Lung (tissue), 16 donors: ENCODE data around the gene MSH4. TPM values are rescaled to one million over a fixed set of nuclear protein-coding genes. Genes with fewer than 3 reads are reported as not detected.
A peak's percentile ranks its signal among the peaks of the same experiment; 100 is the strongest.
"Not testable (repeated sequence)": the region's sequence is repeated elsewhere in the genome, so short reads cannot be mapped to it uniquely, and the experiment has no call there.

ENCODE experiments used
- ATAC-seq: fragments of 200-7000 bp; cut with Tn5 transposase; one replicate; pipeline ENCODE4 v1.9.1; 2020; ENCODE audit warnings: moderate number of reproducible peaks; ENCODE audit not compliant: insufficient read depth, low FRiP score
- DNase-seq, 3 donors: peaks; one replicate each; pipeline ENCODE4 v3.0.0-alpha.2; 2013 to 2017
- H3K27ac ChIP-seq, 2 donors: one replicate each; pipeline ENCODE4 v1.5.1; 2013; ENCODE audit warnings: mild to moderate bottlenecking in 2 of 2, moderate library complexity in 2 of 2, control low read depth in 1 of 2, inconsistent platforms in 1 of 2, low read depth in 1 of 2, low read length in 1 of 2
- H3K27me3 ChIP-seq, 3 donors: one replicate each; pipeline ENCODE4 v1.5.1; 2013; ENCODE audit warnings: low read length in 2 of 3; ENCODE audit not compliant: control insufficient read depth in 3 of 3, insufficient read depth in 3 of 3
- H3K36me3 ChIP-seq, 4 donors: one replicate each; pipeline ENCODE4 v1.5.1; 2013; ENCODE audit warnings: low read length in 4 of 4, mild to moderate bottlenecking in 1 of 4, moderate library complexity in 1 of 4; ENCODE audit not compliant: control insufficient read depth in 4 of 4, insufficient read depth in 4 of 4
- H3K4me1 ChIP-seq, 5 donors: one replicate each; pipeline ENCODE4 v1.5.1; 2013; ENCODE audit warnings: low read length in 5 of 5, mild to moderate bottlenecking in 2 of 5, moderate library complexity in 1 of 5; ENCODE audit not compliant: control insufficient read depth in 5 of 5, insufficient read depth in 5 of 5
- H3K4me3 ChIP-seq: one replicate; pipeline ENCODE4 v1.5.1; 2013; ENCODE audit warnings: mild to moderate bottlenecking, control low read depth, moderate library complexity
- H3K9ac ChIP-seq, 2 donors: one replicate each; pipeline ENCODE4 v1.5.1; 2013; ENCODE audit warnings: low read length in 2 of 2, control low read depth in 1 of 2; ENCODE audit not compliant: insufficient read depth in 1 of 2
- H3K9me3 ChIP-seq, 4 donors: one replicate each; pipeline ENCODE4 v1.5.1; 2013; ENCODE audit warnings: low read length in 3 of 4, mild to moderate bottlenecking in 1 of 4, moderate library complexity in 1 of 4; ENCODE audit not compliant: control insufficient read depth in 4 of 4, insufficient read depth in 3 of 4
- WGBS, 2 donors: extraction: QIAGEN DNeasy Blood & Tissue Kit; methylation state at CpG; one replicate each; pipeline ENCODE4 v1.1.7; 2013; 5-methylcytosine and 5-hydroxymethylcytosine counted together
- long read RNA-seq, 5 donors: transcript quantifications; one replicate each; lab custom pipeline, GENCODE V29; 2026
- polyA plus RNA-seq, 2 donors: library from polyadenylated mRNA; stranded (reverse); fragments of 200-250 nt; gene quantifications; one replicate each; pipeline ENCODE4 v1.2.1, GENCODE V29; 2013
- total RNA-seq, 2 donors: library from RNA; depleted of rRNA in 1 of 2; stranded (reverse); fragments of >200 nt in 1 of 2; gene quantifications; one replicate each; pipeline ENCODE4 v1.2.1, GENCODE V29; 2014 to 2021
- TF ChIP-seq, protein P1 (sequence below): IDR thresholded peaks from 2 replicates; pipeline ENCODE4 v1.5.1; 2012; ENCODE audit warnings: mild to moderate bottlenecking; ENCODE audit errors: control extremely low read depth, extremely low read depth
- donor health status: control.
- donor health status: control.
- donor health status: Bipolar disorder and iron deficiency.
- donor health status: healthy.
- donor health status: DM: yes; HTN: yes; CAD: no.

MSH4 gene
- total RNA-seq (under 1 TPM; 0.34 to 0.40 TPM), polyA plus RNA-seq (under 1 TPM; 0.13 to 0.37 TPM)
- long read RNA-seq, donor 1, result 0 reads
- long read RNA-seq, donor 2, result 0 reads
- long read RNA-seq, donor 3, result 0 reads
- long read RNA-seq, donor 4, result 0 reads
- long read RNA-seq, donor 5, result 0 reads

DNA sequence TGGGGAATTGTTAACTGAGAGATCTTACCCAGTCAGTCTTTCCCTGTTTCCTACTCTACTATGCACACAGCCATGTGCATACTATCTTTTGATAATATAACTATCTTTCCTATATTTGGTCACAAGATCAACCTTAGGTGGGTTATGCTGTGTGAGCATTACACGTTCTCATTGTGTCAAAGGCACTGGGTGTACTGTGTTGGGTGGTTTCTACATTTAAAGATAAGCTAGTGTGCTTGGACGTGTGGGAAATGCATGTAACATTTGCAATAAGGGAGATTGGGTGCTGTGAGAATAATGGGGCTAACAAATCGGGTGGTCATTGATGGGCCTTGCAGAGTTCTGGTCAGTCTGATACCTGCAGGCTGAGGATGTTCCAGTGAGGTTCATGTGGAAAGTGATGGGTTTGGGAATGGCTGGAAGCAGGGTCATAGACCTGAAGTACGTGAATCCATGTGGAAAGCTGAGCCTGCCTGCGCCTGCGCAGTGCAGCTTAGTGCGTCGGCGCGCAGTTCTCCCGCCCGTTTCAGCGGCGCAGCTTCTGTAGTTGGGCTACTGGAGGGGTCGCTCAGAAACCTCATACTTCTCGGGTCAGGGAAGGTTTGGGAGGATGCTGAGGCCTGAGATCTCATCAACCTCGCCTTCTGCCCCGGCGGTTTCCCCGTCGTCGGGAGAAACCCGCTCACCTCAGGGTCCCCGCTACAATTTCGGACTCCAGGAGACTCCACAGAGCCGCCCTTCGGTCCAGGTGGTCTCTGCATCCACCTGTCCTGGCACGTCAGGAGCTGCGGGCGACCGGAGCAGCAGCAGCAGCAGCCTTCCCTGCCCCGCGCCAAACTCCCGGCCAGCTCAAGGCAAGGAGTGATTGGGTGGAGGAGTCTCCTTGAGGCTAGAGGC lies at the start of gene MSH4:
MSH4 (plus strand) TSS at position 507 of the 897 bp plus-strand sequence; CDS start at position 611, 104 bp downstream.
- WGBS, 2 donors, result 88 to 95% methylated on average over 34 of the region's 34 CpGs
- Histone ChIP-seq H3K27me3 (no peaks in the 10 kb centered on the region), H3K4me3 (no peak within 1 kb of the TSS), H3K9ac (no peak within 1 kb of the TSS), H3K9me3 (no peaks in the 10 kb centered on the region), H3K4me1 (no peaks in the 10 kb centered on the region), H3K27ac (no peak within 1 kb of the TSS), H3K36me3 (peaks cover 27 to 39% (median 33%) of the 10 kb centered on the region in 4 donors)
- ATAC-seq (peak; percentile 30), DNase-seq (no peak)
- TF ChIP-seq, protein P1, sequence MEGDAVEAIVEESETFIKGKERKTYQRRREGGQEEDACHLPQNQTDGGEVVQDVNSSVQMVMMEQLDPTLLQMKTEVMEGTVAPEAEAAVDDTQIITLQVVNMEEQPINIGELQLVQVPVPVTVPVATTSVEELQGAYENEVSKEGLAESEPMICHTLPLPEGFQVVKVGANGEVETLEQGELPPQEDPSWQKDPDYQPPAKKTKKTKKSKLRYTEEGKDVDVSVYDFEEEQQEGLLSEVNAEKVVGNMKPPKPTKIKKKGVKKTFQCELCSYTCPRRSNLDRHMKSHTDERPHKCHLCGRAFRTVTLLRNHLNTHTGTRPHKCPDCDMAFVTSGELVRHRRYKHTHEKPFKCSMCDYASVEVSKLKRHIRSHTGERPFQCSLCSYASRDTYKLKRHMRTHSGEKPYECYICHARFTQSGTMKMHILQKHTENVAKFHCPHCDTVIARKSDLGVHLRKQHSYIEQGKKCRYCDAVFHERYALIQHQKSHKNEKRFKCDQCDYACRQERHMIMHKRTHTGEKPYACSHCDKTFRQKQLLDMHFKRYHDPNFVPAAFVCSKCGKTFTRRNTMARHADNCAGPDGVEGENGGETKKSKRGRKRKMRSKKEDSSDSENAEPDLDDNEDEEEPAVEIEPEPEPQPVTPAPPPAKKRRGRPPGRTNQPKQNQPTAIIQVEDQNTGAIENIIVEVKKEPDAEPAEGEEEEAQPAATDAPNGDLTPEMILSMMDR, result no peak

DNA sequence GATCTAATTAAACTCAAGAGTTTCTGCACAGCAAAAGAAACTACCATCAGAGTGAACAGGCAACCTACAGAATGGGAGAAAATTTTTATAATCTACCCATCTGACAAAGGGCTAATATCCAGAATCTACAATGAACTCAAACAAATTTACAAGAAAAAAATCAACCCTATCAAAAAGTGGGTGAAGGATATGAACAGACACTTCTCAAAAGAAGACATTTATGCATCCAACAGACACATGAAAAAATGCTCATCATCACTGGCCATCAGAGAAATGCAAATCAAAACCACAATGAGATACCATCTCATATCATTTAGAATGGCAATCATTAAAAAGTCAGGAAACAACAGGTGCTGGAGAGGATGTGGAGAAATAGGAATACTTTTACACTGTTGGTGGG lies 39.5 kb upstream of the MSH4 start:
- not testable (repeated sequence) for H3K9me3 ChIP-seq, DNase-seq, ATAC-seq, H3K9ac ChIP-seq, H3K4me3 ChIP-seq, H3K27me3 ChIP-seq, H3K4me1 ChIP-seq, H3K27ac ChIP-seq
- peaks cover 11 to 29% (median 16%) of the 10 kb centered on the region in 4 donors for H3K36me3 ChIP-seq

DNA sequence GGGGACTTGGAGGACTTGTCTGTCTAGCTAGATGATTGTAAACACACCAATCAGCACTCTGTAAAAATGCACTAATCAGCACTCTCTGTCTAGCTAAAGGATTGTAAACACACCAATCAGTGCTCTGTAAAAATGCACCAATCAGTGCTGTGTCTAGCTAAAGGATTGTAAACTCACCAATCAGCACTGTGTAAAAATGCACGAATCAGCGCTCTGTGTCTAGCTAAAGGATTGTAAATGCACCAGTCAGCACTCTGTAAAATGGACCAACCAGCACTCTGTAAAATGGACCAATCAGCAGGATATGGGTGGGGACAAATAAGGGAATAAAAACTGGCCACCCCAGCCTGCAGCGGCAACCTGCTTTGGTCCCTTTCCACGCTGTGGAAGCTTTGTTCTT lies 38.1 kb upstream of the MSH4 start:
- H3K4me1 ChIP-seq, ATAC-seq, H3K27ac ChIP-seq, DNase-seq, H3K9me3 ChIP-seq, H3K9ac ChIP-seq, H3K27me3 ChIP-seq, H3K4me3 ChIP-seq: not testable (repeated sequence)
- WGBS, 2 donors, result 87 to 100% methylated on average over 4 of the region's 4 CpGs
- H3K36me3 ChIP-seq, result peaks cover 11 to 24% (median 14%) of the 10 kb centered on the region in 4 donors

DNA sequence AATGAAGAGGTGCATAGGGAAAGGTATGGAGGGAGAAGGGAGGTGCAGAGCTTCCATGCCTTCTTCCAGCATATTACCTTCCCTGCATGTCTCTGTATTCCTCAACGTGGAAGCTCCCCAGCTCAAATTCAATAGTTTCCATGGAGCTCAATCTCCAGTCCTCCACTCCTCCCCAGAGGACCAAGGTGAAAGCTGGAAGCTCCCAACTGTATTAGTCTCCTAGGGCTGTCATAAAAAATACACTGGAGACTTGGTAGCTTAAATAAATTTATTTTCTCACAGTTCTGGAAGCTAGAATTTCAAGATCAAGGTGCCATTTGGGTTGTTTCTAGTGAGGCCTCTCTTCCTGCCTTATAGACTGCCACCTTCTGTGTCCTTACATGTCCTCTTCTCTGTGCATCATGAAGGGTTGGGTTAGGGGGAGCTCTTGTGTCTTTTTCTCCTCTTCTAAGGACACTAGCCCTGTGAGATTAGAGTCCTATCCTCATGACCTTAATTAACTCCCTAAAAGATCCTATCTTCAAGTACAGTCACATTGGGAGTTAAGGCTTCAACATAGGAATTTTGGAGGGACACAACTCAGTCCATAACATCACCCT lies 32.5 kb upstream of the MSH4 start:
- no peak overlapping the region for H3K4me3 ChIP-seq
- H3K27me3 ChIP-seq, result no peaks in the 10 kb centered on the region
- no peak overlapping the region for H3K27ac ChIP-seq
- DNase-seq, result no peak
- 79 to 94% methylated on average over 1 of the region's 1 CpG for WGBS, 2 donors
- TF ChIP-seq, protein P1, result no peak
- no peaks in the 10 kb centered on the region for H3K9me3 ChIP-seq
- H3K4me1 ChIP-seq, result no peaks in the 10 kb centered on the region
- no peak overlapping the region for H3K9ac ChIP-seq
- peaks cover 0 to 3% (median 0%) of the 10 kb centered on the region in 4 donors for H3K36me3 ChIP-seq
- ATAC-seq, result no peak
